GM12878 (cell line): ENCODE data around the gene LSMEM2. TPM values are rescaled to one million over a fixed set of nuclear protein-coding genes. Genes with fewer than 3 reads are reported as not detected.
A peak's percentile ranks its signal among the peaks of the same experiment; 100 is the strongest.

Source experiments
- BACH1 ChIP-seq: fragments of 450-650 bp; IDR thresholded peaks from 2 replicates; pipeline ENCODE4 v1.6.1; 2017; ENCODE audit warnings: mild to moderate bottlenecking, borderline replicate concordance
- CHD4 ChIP-seq: fragments of 200-600 bp; sonication (generic); IDR thresholded peaks from 2 replicates; pipeline ENCODE4 v1.6.1; 2016; ENCODE audit warnings: mild to moderate bottlenecking
- E4F1 ChIP-seq: fragments of 450-650 bp; IDR thresholded peaks from 2 replicates; pipeline ENCODE4 v1.6.1; 2018; ENCODE audit warnings: borderline replicate concordance, mild to moderate bottlenecking; ENCODE audit not compliant: partially characterized antibody
- EED ChIP-seq: sonication (generic); IDR thresholded peaks from 2 replicates; pipeline ENCODE4 v1.6.1; 2016; ENCODE audit warnings: antibody characterized with exemption, low read depth
- FOXM1 ChIP-seq: IDR thresholded peaks from 2 replicates; pipeline ENCODE4 v1.6.1; 2012; ENCODE audit warnings: low read depth, mild to moderate bottlenecking, inconsistent platforms, low read length, moderate library complexity
- NFIC ChIP-seq: IDR thresholded peaks from 2 replicates; pipeline ENCODE4 v1.6.1; 2012; ENCODE audit warnings: low read depth, mild to moderate bottlenecking, inconsistent platforms, low read length, moderate library complexity
- PML ChIP-seq: IDR thresholded peaks from 2 replicates; pipeline ENCODE4 v1.6.1; 2012; ENCODE audit warnings: low read length, inconsistent platforms
- POLR2A ChIP-seq: IDR thresholded peaks from 2 replicates; pipeline ENCODE4 v1.6.1; 2011; ENCODE audit warnings: low read depth, mild to moderate bottlenecking, low read length
- POLR2AphosphoS2 ChIP-seq: IDR thresholded peaks from 2 replicates; pipeline ENCODE4 v1.6.1; 2011; ENCODE audit warnings: low read depth, mild to moderate bottlenecking, low read length, improper control_type of control experiment, moderate library complexity
- RAD51 ChIP-seq: fragments of 450-650 bp; IDR thresholded peaks from 2 replicates; pipeline ENCODE4 v1.6.1; 2016; ENCODE audit warnings: moderate library complexity, mild to moderate bottlenecking, inconsistent platforms
- SMAD5 ChIP-seq: IDR thresholded peaks from 2 replicates; pipeline ENCODE4 v1.6.1; 2016; ENCODE audit warnings: antibody characterized with exemption, low read depth
- SMC3 ChIP-seq: IDR thresholded peaks from 2 replicates; pipeline ENCODE4 v1.6.1; 2011; ENCODE audit warnings: low read length, improper control_type of control experiment, borderline replicate concordance
- TAF1 ChIP-seq: IDR thresholded peaks from 2 replicates; pipeline ENCODE4 v1.6.1; 2011; ENCODE audit warnings: mild to moderate bottlenecking, low read depth, low read length, borderline replicate concordance
- ZBTB11 ChIP-seq: fragments of 450-650 bp; formaldehyde crosslinking; IDR thresholded peaks from 2 replicates; pipeline ENCODE4 v1.5.0; 2022; ENCODE audit warnings: mild to moderate bottlenecking, missing genetic modification characterization
- ZBTB40 ChIP-seq: fragments of 450-650 bp; IDR thresholded peaks from 2 replicates; pipeline ENCODE4 v1.6.1; 2016; ENCODE audit warnings: mild to moderate bottlenecking, moderate library complexity, borderline replicate concordance
- ZNF687 ChIP-seq: fragments of 450-650 bp; IDR thresholded peaks from 2 replicates; pipeline ENCODE4 v1.6.1; 2017; ENCODE audit warnings: mild to moderate bottlenecking, moderate library complexity
- polyA plus RNA-seq, 11 experiments: library from polyadenylated mRNA; depleted of rRNA in 4 of 11; unstranded in 6 of 11; stranded (reverse) in 5 of 11; fragments of >200 nt; fragmentation: Nextera tagmentation in 4 of 11; fragmentation: Illumina TruSeq in 1 of 11; extraction: Ambion mirVana in 4 of 11; extraction: Trizol in 1 of 11; gene quantifications; 1 replicate in 1 of 11; 2 replicates in 10 of 11; pipeline versions ENCODE4 v1.2.1 to v1.2.3, GENCODE V29; 2011 to 2016; ENCODE audit warnings: inconsistent platforms in 2 of 11, missing spikeins in 2 of 11, low read depth in 1 of 11
- total RNA-seq, 4 experiments: library from RNA; depleted of rRNA in 3 of 4; stranded (reverse); fragments of >200 nt in 3 of 4; fragmentation: Illumina TruSeq in 1 of 4; extraction: Trizol in 1 of 4; gene quantifications; 2 replicates each; pipeline versions ENCODE4 v1.2.1 to v1.2.3, GENCODE V29; 2013 to 2021

LSMEM2 gene
- total and polyA plus RNA-seq, 10 of the 15 experiments (the other 5 are each of a cell fraction or from before 2014, with no cell fraction given), result 0.17 TPM; not detected in 9

DNA sequence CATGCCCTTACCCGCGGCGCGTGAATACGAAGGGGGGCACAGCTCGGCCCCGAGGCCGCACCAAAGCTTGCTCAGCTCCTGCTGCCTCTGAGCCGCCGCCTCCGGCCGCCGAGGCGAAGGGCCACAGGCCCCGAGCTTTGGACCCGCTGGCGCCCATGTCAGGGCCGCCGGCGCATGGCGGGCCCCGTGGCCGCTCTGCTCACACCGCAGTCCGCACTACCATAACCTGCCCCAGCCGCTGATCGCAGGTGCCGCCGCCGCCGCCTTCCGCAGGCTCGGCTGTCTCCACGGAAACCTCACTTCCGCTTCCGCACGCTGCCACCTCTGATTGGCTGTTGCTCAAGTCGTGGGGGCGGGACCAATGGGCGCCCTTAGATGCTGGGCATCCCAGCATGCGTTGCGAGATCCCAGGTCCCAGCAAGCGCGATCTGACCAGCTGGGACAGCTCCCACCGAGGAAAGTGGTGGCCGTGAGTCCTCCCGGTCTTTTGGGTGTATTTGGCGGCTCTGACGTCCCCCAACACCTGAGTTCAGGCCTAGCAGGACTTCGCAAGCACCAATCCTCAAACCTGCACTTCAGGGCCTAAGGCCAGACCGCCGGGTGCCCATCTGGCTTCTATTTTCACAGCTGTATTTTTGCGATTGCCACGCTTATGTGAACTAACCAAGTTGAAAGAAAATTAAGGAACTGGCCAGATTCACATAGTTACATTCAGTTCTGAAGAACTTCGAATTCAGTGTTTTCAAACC is 49.2 kb downstream of the LSMEM2 start, which contains the start of gene TUSC2 (continued):
- no peak for TF ChIP-seq ZBTB11 (CRISPR knock-in tag)
- peak; percentile 92 for TF ChIP-seq POLR2A
- 0 out of 2 replicates have a peak, but pooled peaks have one; percentile 64 for TF ChIP-seq PML
- TF ChIP-seq NFIC, result no peak
- no peak for TF ChIP-seq CHD4
- 0 out of 2 replicates have a peak, but pooled peaks have one; percentile 25 for TF ChIP-seq EED
- TF ChIP-seq SMAD5, result peak; percentile 55; the same call in 1 of the 2 replicates
- TF ChIP-seq POLR2AphosphoS2, result peak; percentile 91
- peak; percentile 39 for TF ChIP-seq E4F1
- peak; percentile 90 for TF ChIP-seq ZBTB40
- no peak for TF ChIP-seq RAD51
- peak; percentile 83 for TF ChIP-seq TAF1
- peak; percentile 54; the same call in 1 of the 2 replicates for TF ChIP-seq ZNF687
- no peak for TF ChIP-seq FOXM1
- peak; percentile 31; the same call in 1 of the 2 replicates for TF ChIP-seq BACH1
- no peak for TF ChIP-seq SMC3
